OCI-LY7 (cell line): ENCODE results near the gene FSTL1. TPM values are rescaled to one million over a fixed set of nuclear protein-coding genes. Genes with fewer than 3 reads are reported as not detected.
A peak's percentile ranks its signal among the peaks of the same experiment; 100 is the strongest.

Experiments used
- Bru-seq: library from RNA; stranded (reverse); fragments of 400-500 nt; gene quantifications from one replicate; lab custom pipeline; 2021; lab: Mats Ljungman, UMichigan
- BruChase-seq, 2 experiments: library from RNA; stranded (reverse); fragments of 400-500 nt; gene quantifications; one replicate each; lab custom pipeline; 2021; lab: Mats Ljungman, UMichigan
- BruUV-seq: library from RNA; stranded (reverse); fragments of 400-500 nt; replicated peaks from 2 replicates; lab custom pipeline; 2021; lab: Mats Ljungman, UMichigan
- CTCF ChIA-PET: fragments of 300-600 bp; sonication (Branson Sonifier 250); formaldehyde crosslinking; loops from one replicate; lab custom pipeline; 2022; ENCODE audit warnings: antibody characterized with exemption; ENCODE audit not compliant: unreplicated experiment; lab: Charles Lee
- POLR2A ChIA-PET: fragments of 300-600 bp; sonication (Branson Sonifier 250); formaldehyde crosslinking; loops from one replicate; lab custom pipeline; 2022; ENCODE audit warnings: antibody characterized with exemption; lab: Charles Lee
- DNase-seq: peaks from one replicate; pipeline ENCODE4 v3.0.0-alpha.2; 2015; ENCODE audit warnings: low spot score
- H2AFZ ChIP-seq: fragments of 200-600 bp; sonication (generic), shearing (Covaris generic); 2 replicates; pipeline ENCODE4 v1.6.1; 2014; ENCODE audit warnings: mild to moderate bottlenecking, antibody characterized with exemption, low read length, moderate library complexity
- H3K27ac ChIP-seq: fragments of 200-600 bp; sonication (generic); 2 replicates; pipeline ENCODE4 v1.5.1; 2014; ENCODE audit warnings: mixed run types, low read depth, mild to moderate bottlenecking, moderate library complexity, low read length, inconsistent platforms; ENCODE audit not compliant: poor library complexity, severe bottlenecking
- H3K36me3 ChIP-seq: fragments of 200-600 bp; sonication (generic); 2 replicates; pipeline ENCODE4 v1.6.1; 2014; ENCODE audit warnings: mild to moderate bottlenecking, antibody characterized with exemption, low read length, moderate library complexity, mixed read lengths; ENCODE audit not compliant: insufficient read depth
- H3K4me1 ChIP-seq: fragments of 200-600 bp; sonication (generic); 2 replicates; pipeline ENCODE4 v1.5.1; 2014; ENCODE audit warnings: mild to moderate bottlenecking, low read length; ENCODE audit not compliant: insufficient read depth, poor library complexity, severe bottlenecking
- H3K4me2 ChIP-seq: fragments of 200-600 bp; sonication (generic); 2 replicates; pipeline ENCODE4 v1.6.1; 2014; ENCODE audit warnings: mild to moderate bottlenecking, low read length
- H3K4me3 ChIP-seq: fragments of 200-600 bp; sonication (generic); 2 replicates; pipeline ENCODE4 v1.5.1; 2014; ENCODE audit warnings: mild to moderate bottlenecking, low read depth, low read length; ENCODE audit not compliant: poor library complexity, severe bottlenecking
- H3K79me2 ChIP-seq: fragments of 200-600 bp; sonication (generic); 2 replicates; pipeline ENCODE4 v1.6.1; 2016; ENCODE audit warnings: low read depth, mild to moderate bottlenecking, low read length, moderate library complexity, mixed read lengths; ENCODE audit not compliant: insufficient read depth
- H3K9me2 ChIP-seq: fragments of 200-600 bp; sonication (generic); 2 replicates; pipeline ENCODE4 v1.6.1; 2016; ENCODE audit warnings: mild to moderate bottlenecking, low read length, mixed read lengths; ENCODE audit not compliant: insufficient read depth
- H3K9me3 ChIP-seq: fragments of 200-600 bp; sonication (generic); 2 replicates; pipeline ENCODE4 v1.6.1; 2014; ENCODE audit warnings: mild to moderate bottlenecking, mixed run types, low read length, mixed read lengths
- H4K20me1 ChIP-seq: fragments of 200-600 bp; sonication (generic); 2 replicates; pipeline ENCODE4 v1.6.1; 2014; ENCODE audit warnings: mild to moderate bottlenecking, antibody characterized with exemption, low read length, moderate library complexity, mixed read lengths; ENCODE audit not compliant: insufficient read depth
- CTCF ChIP-seq: fragments of 200-600 bp; sonication (generic); conservative IDR thresholded peaks from 2 replicates; pipeline ENCODE4 v1.5.1; 2014; ENCODE audit warnings: mild to moderate bottlenecking, antibody characterized with exemption, low read length, moderate library complexity, mixed read lengths
- EZH2phosphoT487 ChIP-seq: fragments of 200-600 bp; sonication (generic); IDR thresholded peaks from 2 replicates; pipeline ENCODE4 v1.6.1; 2018; ENCODE audit warnings: low read depth, borderline replicate concordance, mild to moderate bottlenecking, mixed run types, antibody characterized with exemption, low read length, moderate library complexity, mixed read lengths
- intact Hi-C: fragments of 100-400 bp; cut with micrococcal nuclease; formaldehyde crosslinking; loops from one replicate; pipeline ENCODE4 v1.10.0; 2022; ENCODE audit not compliant: unreplicated experiment
- long read RNA-seq: library from polyadenylated mRNA; stranded (forward); transcript quantifications from one replicate; pipeline ENCODE4 v2.0.0, GENCODE V29; 2022
- total RNA-seq, 2 experiments: library from RNA; depleted of rRNA in 1 of 2; stranded (reverse); fragments of >200 nt in 1 of 2; shearing (Covaris generic) in 1 of 2; gene quantifications; 2 replicates each; pipeline ENCODE4 v1.2.3, GENCODE V29; 2014 to 2022

FSTL1 gene
- total RNA-seq (2014; rRNA removed; shearing (Covaris generic)) (0.03 and 0.09 TPM in 2 replicates), total RNA-seq (2022) (0.74 and 0.79 TPM in 2 replicates), Bru-seq, nascent RNA (percentile 13 among the genes with signal in this experiment), BruChase-seq, experiment 1, labeled RNA remaining after a 6-hour chase (percentile 11 among the genes with signal in this experiment), BruChase-seq, experiment 2, labeled RNA remaining after a 2-hour chase (percentile 19 among the genes with signal in this experiment)
- long read RNA-seq: 0 reads

- no TSS peak for BruUV-seq
Measured at GRCh38 chr3:120450600-120451271, at the start of gene FSTL1. Gene FSTL1, minus strand, starts transcription at chr3:120450992. Its CDS starts 246 bp downstream, at chr3:120450746.

GRCh38 chr3:120498556-120499346 lies 48.0 kb upstream of the FSTL1 start:
- POLR2A ChIA-PET: no interaction called here
- H2AFZ ChIP-seq: no peak overlapping the region
- H3K4me2 ChIP-seq: no peak overlapping the region

More at GRCh38 chr3:120450600-120451271, at the start of gene FSTL1:
- Histone ChIP-seq H3K4me1 (no peaks in the 10 kb centered on the region), H2AFZ (no peak within 1 kb of the TSS), H3K9me2 (no peaks in the 10 kb centered on the region), H3K9me3 (no peaks in the 10 kb centered on the region), H3K4me3 (no peak within 1 kb of the TSS), H3K36me3 (no peaks in the 10 kb centered on the region), H3K4me2 (no peak within 1 kb of the TSS), H3K79me2 (no peaks in the 10 kb centered on the region), H3K27ac (no peak within 1 kb of the TSS), H4K20me1 (no peaks in the 10 kb centered on the region; the same call in 1 of the 2 replicates)
- ChIA-PET CTCF (interaction anchor here (0.6 kb wide), 1 partner anchor 9 kb away, joined by 4 read pairs; no protein-coding TSS in a partner anchor), POLR2A (no interaction called here)
- no peak for DNase-seq
- TF ChIP-seq EZH2phosphoT487 (no peak), CTCF (no peak)
- intact Hi-C loops: no loop called here

More at GRCh38 chr3:120498556-120499346, 48.0 kb upstream of the FSTL1 start:
- H3K9me2 ChIP-seq: no peaks in the 10 kb centered on the region
- H3K79me2 ChIP-seq: no peaks in the 10 kb centered on the region
- no TSS peak for BruUV-seq
- CTCF ChIA-PET: no interaction called here
- H3K4me1 ChIP-seq: no peaks in the 10 kb centered on the region
- intact Hi-C loops: no loop called here
- DNase-seq: no peak
- H3K9me3 ChIP-seq: 0 out of 2 replicates have a peak, but pooled peaks cover 4% of the 10 kb centered on the region
- H3K27ac ChIP-seq: no peak overlapping the region
- TF ChIP-seq CTCF (no peak), EZH2phosphoT487 (no peak)
- H3K36me3 ChIP-seq: no peaks in the 10 kb centered on the region
- no peak overlapping the region for H3K4me3 ChIP-seq
- no peaks in the 10 kb centered on the region for H4K20me1 ChIP-seq
